HCT116 (cell line): Measurements from ENCODE around the gene BMP7. TPM values are rescaled to one million over a fixed set of nuclear protein-coding genes. Genes with fewer than 3 reads are reported as not detected.

Experiments used
- ATAC-seq: fragments of 200-7000 bp; cut with Tn5 transposase; 2 replicates; pipeline ENCODE4 v1.9.1; 2020; ENCODE audit warnings: mild to moderate bottlenecking, moderate library complexity
- BruUV-seq: library from RNA; stranded (reverse); fragments of 400-500 nt; replicated peaks from 2 replicates; lab custom pipeline; 2021; lab: Mats Ljungman, UMichigan
- CTCF ChIA-PET: fragments of 300-600 bp; sonication (Branson Sonifier 250); formaldehyde crosslinking; loops from one replicate; lab custom pipeline; 2021; ENCODE audit warnings: antibody characterized with exemption; lab: Charles Lee
- POLR2A ChIA-PET: fragments of 300-600, 350-600 bp; sonication (Branson Sonifier 250); formaldehyde crosslinking; loops from one replicate; lab custom pipeline; 2021; ENCODE audit warnings: antibody characterized with exemption; lab: Charles Lee
- RAD21 ChIA-PET, 2 experiments: fragments of 300-600 bp; sonication (Branson Sonifier 250); formaldehyde crosslinking; loops; one replicate each; lab custom pipeline; 2023; ENCODE audit warnings: low total read pairs in 2 of 2; ENCODE audit not compliant: uncharacterized antibody in 2 of 2, unreplicated experiment in 2 of 2, low non-redundant PET in 1 of 2; lab: Charles Lee
- DNase-seq: peaks from one replicate; pipeline ENCODE4 v3.0.0-alpha.2; 2010; ENCODE audit warnings: low read depth, low spot score
- H2AFZ ChIP-seq: fragments of 200-600 bp; shearing (Covaris generic), sonication (generic); 2 replicates; pipeline ENCODE4 v1.6.1; 2017; ENCODE audit warnings: low read depth, mixed run types, mixed read lengths, antibody characterized with exemption, low read length; ENCODE audit not compliant: poor library complexity, severe bottlenecking
- H3K27ac ChIP-seq: 2 replicates; pipeline ENCODE4 v1.5.1; 2012; ENCODE audit warnings: low read depth, low read length
- H3K27me3 ChIP-seq: fragments of 200-600 bp; sonication (generic); 2 replicates; pipeline ENCODE4 v1.6.1; 2016; ENCODE audit warnings: mixed run types, low read length, mixed read lengths; ENCODE audit not compliant: insufficient read depth
- H3K36me3 ChIP-seq, 2 experiments: fragments of 200-500 bp in 1 of 2; fragments of 200-600 bp in 1 of 2; sonication (Bioruptor generic) in 1 of 2; sonication (generic) in 1 of 2; 2 replicates each; pipeline versions ENCODE4 v1.5.1 to v1.6.1; 2014 to 2016; ENCODE audit warnings: low read length in 2 of 2, inconsistent platforms in 1 of 2, mixed read lengths in 1 of 2, mixed run types in 1 of 2; ENCODE audit not compliant: insufficient read depth in 2 of 2, control insufficient read depth in 1 of 2
- H3K4me1 ChIP-seq, 2 experiments: fragments of 200-600 bp in 1 of 2; sonication (generic) in 1 of 2; 2 replicates each; pipeline versions ENCODE4 v1.5.1 to v1.6.1; 2012 to 2017; ENCODE audit warnings: low read length in 2 of 2, inconsistent platforms in 1 of 2, mild to moderate bottlenecking in 1 of 2, mixed read lengths in 1 of 2, mixed run types in 1 of 2, moderate library complexity in 1 of 2; ENCODE audit not compliant: insufficient read depth in 2 of 2, control insufficient read depth in 1 of 2
- H3K4me2 ChIP-seq: fragments of 200-600 bp; sonication (generic); 2 replicates; pipeline ENCODE4 v1.6.1; 2017; ENCODE audit warnings: mixed run types, low read length, mixed read lengths
- H3K4me3 ChIP-seq, 2 experiments: fragments of 200-600 bp in 1 of 2; sonication (generic) in 1 of 2; replicated peaks in 1 of 2; 2 replicates each; pipeline ENCODE4 v1.5.1; 2011 to 2016; ENCODE audit warnings: low read length in 2 of 2, control low read depth in 1 of 2, low read depth in 1 of 2, mild to moderate bottlenecking in 1 of 2, mixed read lengths in 1 of 2, mixed run types in 1 of 2
- H3K79me2 ChIP-seq: fragments of 200-600 bp; sonication (generic); 2 replicates; pipeline ENCODE4 v1.6.1; 2017; ENCODE audit warnings: mild to moderate bottlenecking, mixed run types, low read length, moderate library complexity, mixed read lengths; ENCODE audit not compliant: insufficient read depth
- H3K9ac ChIP-seq: fragments of 200-600 bp; sonication (generic); 2 replicates; pipeline ENCODE4 v1.6.1; 2016; ENCODE audit warnings: low read length, mixed read lengths
- H3K9me2 ChIP-seq: fragments of 200-600 bp; sonication (generic), shearing (Covaris generic); 2 replicates; pipeline ENCODE4 v1.6.1; 2017; ENCODE audit warnings: mixed run types, mild to moderate bottlenecking, moderate library complexity; ENCODE audit not compliant: insufficient read depth
- H3K9me3 ChIP-seq, 2 experiments: fragments of 200-500 bp in 1 of 2; fragments of 200-600 bp in 1 of 2; sonication (Bioruptor generic) in 1 of 2; sonication (generic) in 1 of 2; 2 replicates each; pipeline ENCODE4 v1.6.1; 2014 to 2017; ENCODE audit warnings: low read length in 2 of 2, mixed read lengths in 2 of 2, inconsistent platforms in 1 of 2, low read depth in 1 of 2, mild to moderate bottlenecking in 1 of 2, mixed run types in 1 of 2, moderate library complexity in 1 of 2; ENCODE audit not compliant: control insufficient read depth in 1 of 2, insufficient read depth in 1 of 2
- H4K20me1 ChIP-seq: fragments of 200-600 bp; sonication (generic), shearing (Covaris generic); 2 replicates; pipeline ENCODE4 v1.6.1; 2017; ENCODE audit warnings: mixed run types, mild to moderate bottlenecking, moderate library complexity; ENCODE audit not compliant: insufficient read depth
- FOSL1 ChIP-seq: IDR thresholded peaks from 2 replicates; pipeline ENCODE4 v1.6.1; 2012; ENCODE audit warnings: low read depth
- JUND ChIP-seq: IDR thresholded peaks from 2 replicates; pipeline ENCODE4 v1.6.1; 2012
- POLR2AphosphoS5 ChIP-seq: IDR thresholded peaks from 2 replicates; pipeline ENCODE4 v1.6.1; 2011; ENCODE audit warnings: mild to moderate bottlenecking, low read depth, low read length, moderate library complexity
- SRF ChIP-seq: IDR thresholded peaks from 2 replicates; pipeline ENCODE4 v1.6.1; 2012; ENCODE audit warnings: low read depth
- ZFX ChIP-seq: fragments of 450-650 bp; IDR thresholded peaks from 2 replicates; pipeline ENCODE4 v1.6.1; 2017
- intact Hi-C: fragments of 100-400 bp; cut with micrococcal nuclease; formaldehyde crosslinking; loops from 2 replicates; pipeline ENCODE4 v1.10.0; 2022
- total RNA-seq: library from RNA; stranded (reverse); gene quantifications from one replicate; pipeline ENCODE4 v1.2.1, GENCODE V29; 2021; ENCODE audit not compliant: unreplicated experiment
- TF ChIP-seq, protein P1 (sequence below): IDR thresholded peaks from 2 replicates; pipeline ENCODE4 v1.6.1; 2012; ENCODE audit warnings: low read depth

BMP7 gene
- total RNA-seq, 1 experiment from 2014 or later: 7.0 TPM

DNA sequence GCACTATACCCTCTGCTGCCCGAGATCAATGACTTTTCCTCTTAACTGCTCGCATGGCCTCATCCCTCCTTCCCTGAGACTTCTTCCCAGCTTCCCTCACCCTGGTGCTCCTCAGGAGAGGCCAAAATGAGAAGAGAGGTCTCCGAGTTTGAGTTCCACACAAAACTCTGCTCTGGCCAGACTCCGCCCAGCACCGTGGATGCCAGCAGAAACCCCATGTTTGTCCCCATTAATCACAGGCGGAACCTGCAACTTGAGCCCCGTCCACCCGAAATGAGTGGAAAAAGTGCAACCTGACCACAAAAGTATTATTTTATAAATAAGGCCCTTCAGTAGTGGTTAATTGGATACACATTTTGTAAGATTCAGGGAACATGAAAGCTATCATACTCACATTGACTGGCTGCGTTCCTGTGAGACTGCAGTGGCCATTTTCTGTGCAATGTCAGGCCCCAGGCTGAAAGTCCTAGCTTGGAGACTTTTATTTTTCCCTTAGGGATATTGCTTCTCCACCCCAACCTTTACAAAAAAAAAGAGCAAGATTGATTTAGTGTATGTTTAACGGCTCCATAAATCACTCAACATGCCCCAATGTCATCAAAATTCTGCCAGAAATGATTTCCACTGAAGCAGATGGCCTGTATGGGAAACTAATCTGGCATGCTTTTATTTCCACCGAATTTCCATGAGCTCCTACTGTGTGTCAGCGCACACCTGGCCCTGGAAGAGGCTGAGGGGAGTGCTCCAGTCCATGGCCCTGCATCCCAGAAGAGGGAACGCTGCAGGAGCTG, 134.6 kb downstream of the BMP7 start:
- no peak for TF ChIP-seq FOSL1
- TF ChIP-seq SRF: no peak
- TF ChIP-seq, protein P1, sequence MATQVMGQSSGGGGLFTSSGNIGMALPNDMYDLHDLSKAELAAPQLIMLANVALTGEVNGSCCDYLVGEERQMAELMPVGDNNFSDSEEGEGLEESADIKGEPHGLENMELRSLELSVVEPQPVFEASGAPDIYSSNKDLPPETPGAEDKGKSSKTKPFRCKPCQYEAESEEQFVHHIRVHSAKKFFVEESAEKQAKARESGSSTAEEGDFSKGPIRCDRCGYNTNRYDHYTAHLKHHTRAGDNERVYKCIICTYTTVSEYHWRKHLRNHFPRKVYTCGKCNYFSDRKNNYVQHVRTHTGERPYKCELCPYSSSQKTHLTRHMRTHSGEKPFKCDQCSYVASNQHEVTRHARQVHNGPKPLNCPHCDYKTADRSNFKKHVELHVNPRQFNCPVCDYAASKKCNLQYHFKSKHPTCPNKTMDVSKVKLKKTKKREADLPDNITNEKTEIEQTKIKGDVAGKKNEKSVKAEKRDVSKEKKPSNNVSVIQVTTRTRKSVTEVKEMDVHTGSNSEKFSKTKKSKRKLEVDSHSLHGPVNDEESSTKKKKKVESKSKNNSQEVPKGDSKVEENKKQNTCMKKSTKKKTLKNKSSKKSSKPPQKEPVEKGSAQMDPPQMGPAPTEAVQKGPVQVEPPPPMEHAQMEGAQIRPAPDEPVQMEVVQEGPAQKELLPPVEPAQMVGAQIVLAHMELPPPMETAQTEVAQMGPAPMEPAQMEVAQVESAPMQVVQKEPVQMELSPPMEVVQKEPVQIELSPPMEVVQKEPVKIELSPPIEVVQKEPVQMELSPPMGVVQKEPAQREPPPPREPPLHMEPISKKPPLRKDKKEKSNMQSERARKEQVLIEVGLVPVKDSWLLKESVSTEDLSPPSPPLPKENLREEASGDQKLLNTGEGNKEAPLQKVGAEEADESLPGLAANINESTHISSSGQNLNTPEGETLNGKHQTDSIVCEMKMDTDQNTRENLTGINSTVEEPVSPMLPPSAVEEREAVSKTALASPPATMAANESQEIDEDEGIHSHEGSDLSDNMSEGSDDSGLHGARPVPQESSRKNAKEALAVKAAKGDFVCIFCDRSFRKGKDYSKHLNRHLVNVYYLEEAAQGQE: no peak
- TF ChIP-seq POLR2AphosphoS5: no peak
- no peak for TF ChIP-seq JUND
- TF ChIP-seq ZFX: no peak
- Histone ChIP-seq H3K9me2 (no peaks in the 10 kb centered on the region), H3K79me2 (no peaks in the 10 kb centered on the region), H2AFZ (no peak overlapping the region), H3K9me3 (no peaks in the 10 kb centered on the region), H3K9ac (no peak overlapping the region), H3K36me3 (no peaks in the 10 kb centered on the region), H3K27ac (no peak overlapping the region), H3K4me1 (no peaks in the 10 kb centered on the region), H3K4me3 (no peak overlapping the region), H3K27me3 (0 out of 2 replicates have a peak, but pooled peaks cover 4% of the 10 kb centered on the region), H3K4me2 (no peak overlapping the region), H4K20me1 (no peaks in the 10 kb centered on the region)
- CTCF ChIA-PET: no interaction called here
- ATAC-seq: no peak
- RAD21 ChIA-PET: no interaction called here
- POLR2A ChIA-PET: no interaction called here
- intact Hi-C loops: no loop called here
- no TSS peak for BruUV-seq
- DNase-seq: no peak
